Measurements from ENCODE around the gene DMGDH. TPM values are rescaled to one million over a fixed set of nuclear protein-coding genes. Genes with fewer than 3 reads are reported as not detected.

DMGDH gene
- total and polyA plus RNA-seq, 2 of the 4 experiments (the other 2 are of a cell fraction) = 0.18 TPM; not detected in 1

GRCh38 chr5:78995521-78996007 lies 73.9 kb downstream of the DMGDH start:
- no peaks in the 10 kb centered on the region for H3K4me1 ChIP-seq (ENCODE audit: control insufficient read depth, insufficient read depth, low read length)
- H2BK20ac ChIP-seq (ENCODE audit: low read depth, low read length) = no peak overlapping the region
- no peak overlapping the region for H4K5ac ChIP-seq (ENCODE audit: low read depth, low read length)
- no peaks in the 10 kb centered on the region for H4K20me1 ChIP-seq (ENCODE audit: insufficient read depth, low read length)
- H4K91ac ChIP-seq (ENCODE audit: insufficient read depth, low read depth, low read length) = no peak overlapping the region
- dilution Hi-C loops (cut with HindIII; ENCODE audit: low sequenced_read_pairs, unreplicated experiment) = no loop called here
- H3K4ac ChIP-seq (ENCODE audit: low read depth, low read length) = no peak overlapping the region
- no CpG with 5 or more reads among the region's 2 CpGs for WGBS, 2 experiments (ENCODE audit: extremely low coverage in 2 of 2, insufficient read length in 1 of 2)
- no peak overlapping the region for H2BK120ac ChIP-seq (ENCODE audit: low read depth, low read length)
- no peak for ATAC-seq (ENCODE audit: low read depth)
- no peaks in the 10 kb centered on the region for H3K36me3 ChIP-seq (ENCODE audit: control insufficient read depth, insufficient read depth, low read length)
- no peak overlapping the region for H3K9ac ChIP-seq (ENCODE audit: low read depth, low read length)
- H3K27me3 ChIP-seq (ENCODE audit: control insufficient read depth, insufficient read depth, low read length) = no peaks in the 10 kb centered on the region
- H3K56ac ChIP-seq (ENCODE audit: extremely low read depth, insufficient read depth, low read length) = no peak overlapping the region
- H2BK5ac ChIP-seq (ENCODE audit: low read depth, low read length, poor library complexity, severe bottlenecking) = no peak overlapping the region
- no peak overlapping the region for H3K18ac ChIP-seq (ENCODE audit: low read depth, low read length)
- H3K14ac ChIP-seq (replicated peaks; ENCODE audit: low read depth, low read length) = no peak overlapping the region
- 0 out of 2 replicates have a peak, but pooled peaks cover 2% of the 10 kb centered on the region for H3K9me3 ChIP-seq (ENCODE audit: control insufficient read depth, insufficient read depth, low read length)
- H3K9me1 ChIP-seq (ENCODE audit: insufficient read depth, low read length) = no peaks in the 10 kb centered on the region
- H2BK15ac ChIP-seq (ENCODE audit: low read depth, low read length) = no peak overlapping the region
- DNase-seq = no peak
- ChIA-PET CTCF (interaction anchor here (1.3 kb wide), 1 partner anchor 11 kb away, joined by 3 read pairs; the partner anchor contains the start of gene ARSB), POLR2A (ENCODE audit: unreplicated experiment) (no interaction called here)
- no peak overlapping the region for H3K27ac ChIP-seq (ENCODE audit: insufficient read depth, low read length)
- H3K4me3 ChIP-seq (ENCODE audit: insufficient read depth, low read depth, low read length) = no peak overlapping the region
- no peak overlapping the region for H2AK5ac ChIP-seq (ENCODE audit: low read depth, low read length)
- H2AK9ac ChIP-seq (replicated peaks; ENCODE audit: low read depth, low read length, poor library complexity) = no peak overlapping the region
- no peak for TF ChIP-seq NFE2L2 (IDR thresholded peaks at IDR 0.05; ENCODE audit: low read depth, low read length)
- TF ChIP-seq RCOR1 (IDR thresholded peaks at IDR 0.05; ENCODE audit: insufficient replicate concordance, low read length) = no peak
- TF ChIP-seq BHLHE40 (IDR thresholded peaks at IDR 0.05; ENCODE audit: low read depth, low read length) = no peak
- TF ChIP-seq CEBPB (IDR thresholded peaks at IDR 0.05; ENCODE audit: low read depth, low read length) = no peak
- TF ChIP-seq MXI1 (IDR thresholded peaks at IDR 0.05; ENCODE audit: borderline replicate concordance, low read depth, low read length) = no peak
- no peak overlapping the region for H3K4me2 ChIP-seq (ENCODE audit: low read depth, low read length)
- H3K23ac ChIP-seq (ENCODE audit: low read depth, low read length) = no peak overlapping the region
- BruUV-seq (replicated peaks) = no TSS peak
- no peak overlapping the region for H2AFZ ChIP-seq (replicated peaks; ENCODE audit: low read length, poor library complexity)
- in situ Hi-C loops (cut with MboI; ENCODE audit: low sequenced_read_pairs) = no loop called here
- H3K79me1 ChIP-seq (ENCODE audit: low read depth in 1 of 2, low read length in 2 of 2) = no peaks in the 10 kb centered on the region
- no peak overlapping the region for H4K8ac ChIP-seq (ENCODE audit: low read depth in 2 of 2, low read length in 2 of 2)
- intact Hi-C loops (cut with micrococcal nuclease) = no loop called here
